ENCODE data around the gene STK17A.

STK17A gene

DNA sequence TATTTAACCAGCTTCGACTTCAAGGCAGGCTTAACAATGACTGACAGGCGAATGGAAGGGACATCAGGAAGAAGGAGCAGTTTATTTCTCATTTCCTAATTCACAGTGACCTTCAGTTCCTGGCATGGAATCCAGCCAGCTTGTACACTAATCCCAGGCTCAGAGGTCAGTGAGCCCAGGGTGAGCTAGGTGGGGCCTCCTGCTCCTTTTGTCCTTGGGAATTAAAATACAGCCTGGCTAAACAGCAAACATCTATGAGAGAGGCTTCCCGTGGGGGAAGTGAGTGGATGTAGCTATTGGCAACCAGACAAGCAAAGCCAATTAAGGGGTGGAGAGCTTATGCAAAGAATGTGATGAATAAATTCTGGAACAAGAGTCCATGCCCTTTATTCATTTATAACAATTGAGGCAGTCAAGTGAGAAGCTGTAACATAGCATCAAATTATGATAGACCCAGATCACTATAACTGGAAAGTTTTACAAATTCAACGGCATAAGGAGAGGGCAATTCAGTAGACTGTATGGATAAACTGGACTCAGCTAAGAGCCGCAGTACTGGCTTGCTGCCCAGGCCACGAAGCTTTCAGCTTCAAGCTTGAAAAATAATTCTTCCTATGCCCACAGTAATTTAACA, 57.1 kb downstream of the STK17A start:
- TF ChIP-seq, protein P1, sequence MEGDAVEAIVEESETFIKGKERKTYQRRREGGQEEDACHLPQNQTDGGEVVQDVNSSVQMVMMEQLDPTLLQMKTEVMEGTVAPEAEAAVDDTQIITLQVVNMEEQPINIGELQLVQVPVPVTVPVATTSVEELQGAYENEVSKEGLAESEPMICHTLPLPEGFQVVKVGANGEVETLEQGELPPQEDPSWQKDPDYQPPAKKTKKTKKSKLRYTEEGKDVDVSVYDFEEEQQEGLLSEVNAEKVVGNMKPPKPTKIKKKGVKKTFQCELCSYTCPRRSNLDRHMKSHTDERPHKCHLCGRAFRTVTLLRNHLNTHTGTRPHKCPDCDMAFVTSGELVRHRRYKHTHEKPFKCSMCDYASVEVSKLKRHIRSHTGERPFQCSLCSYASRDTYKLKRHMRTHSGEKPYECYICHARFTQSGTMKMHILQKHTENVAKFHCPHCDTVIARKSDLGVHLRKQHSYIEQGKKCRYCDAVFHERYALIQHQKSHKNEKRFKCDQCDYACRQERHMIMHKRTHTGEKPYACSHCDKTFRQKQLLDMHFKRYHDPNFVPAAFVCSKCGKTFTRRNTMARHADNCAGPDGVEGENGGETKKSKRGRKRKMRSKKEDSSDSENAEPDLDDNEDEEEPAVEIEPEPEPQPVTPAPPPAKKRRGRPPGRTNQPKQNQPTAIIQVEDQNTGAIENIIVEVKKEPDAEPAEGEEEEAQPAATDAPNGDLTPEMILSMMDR (IDR thresholded peaks at IDR 0.05; ENCODE audit: insufficient read depth, low read length, missing control alignments) = no peak
- ChIA-PET CTCF (interaction anchor here (1.0 to 3.3 kb wide), 6 partner anchors 10 to 60 kb away, joined by 3 to 33 read pairs (median 6); partner anchors contain the start of gene STK17A), POLR2A (interaction anchor here (0.8 to 1.2 kb wide), 3 partner anchors 8 to 57 kb away, joined by 3 to 4 read pairs (median 3); partner anchors contain the start of gene STK17A)
- H3K4me3 ChIP-seq (ENCODE audit: low read depth, low read length) = no peak overlapping the region
- DNase-seq (ENCODE audit: low read depth, low spot score) = no peak

DNA sequence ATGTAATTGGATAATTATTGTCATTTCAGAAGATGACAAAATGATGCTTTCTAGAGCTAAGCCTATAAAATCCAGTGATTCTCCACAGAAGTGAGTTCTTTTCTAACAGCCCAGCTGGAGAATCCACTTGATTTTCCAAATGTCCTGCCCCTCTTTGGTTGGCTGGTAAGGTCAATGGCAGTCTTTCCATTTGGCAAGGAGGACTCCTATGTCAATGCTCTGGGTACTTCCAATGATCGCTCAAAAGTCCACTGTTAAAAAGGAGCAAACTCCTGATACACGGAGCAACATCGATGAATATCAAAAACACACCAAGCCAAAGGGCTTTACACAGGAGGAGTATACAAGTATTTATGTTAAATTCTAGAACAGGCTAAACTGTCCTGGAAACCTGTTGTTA, 57.8 kb downstream of the STK17A start:
- ChIA-PET CTCF (interaction anchor here (1.0 to 3.3 kb wide), 4 partner anchors 21 to 59 kb away, joined by 3 to 33 read pairs (median 12); partner anchors contain the start of gene STK17A), POLR2A (interaction anchor here (0.8 to 1.2 kb wide), 2 partner anchors 8 to 58 kb away, joined by 3 to 4 read pairs; partner anchors contain the start of gene STK17A)
- no peak for DNase-seq (ENCODE audit: low read depth, low spot score)
- H3K4me3 ChIP-seq (ENCODE audit: low read depth, low read length) = no peak overlapping the region
- TF ChIP-seq, protein P1 (IDR thresholded peaks at IDR 0.05; ENCODE audit: insufficient read depth, low read length, missing control alignments) = no peak

DNA sequence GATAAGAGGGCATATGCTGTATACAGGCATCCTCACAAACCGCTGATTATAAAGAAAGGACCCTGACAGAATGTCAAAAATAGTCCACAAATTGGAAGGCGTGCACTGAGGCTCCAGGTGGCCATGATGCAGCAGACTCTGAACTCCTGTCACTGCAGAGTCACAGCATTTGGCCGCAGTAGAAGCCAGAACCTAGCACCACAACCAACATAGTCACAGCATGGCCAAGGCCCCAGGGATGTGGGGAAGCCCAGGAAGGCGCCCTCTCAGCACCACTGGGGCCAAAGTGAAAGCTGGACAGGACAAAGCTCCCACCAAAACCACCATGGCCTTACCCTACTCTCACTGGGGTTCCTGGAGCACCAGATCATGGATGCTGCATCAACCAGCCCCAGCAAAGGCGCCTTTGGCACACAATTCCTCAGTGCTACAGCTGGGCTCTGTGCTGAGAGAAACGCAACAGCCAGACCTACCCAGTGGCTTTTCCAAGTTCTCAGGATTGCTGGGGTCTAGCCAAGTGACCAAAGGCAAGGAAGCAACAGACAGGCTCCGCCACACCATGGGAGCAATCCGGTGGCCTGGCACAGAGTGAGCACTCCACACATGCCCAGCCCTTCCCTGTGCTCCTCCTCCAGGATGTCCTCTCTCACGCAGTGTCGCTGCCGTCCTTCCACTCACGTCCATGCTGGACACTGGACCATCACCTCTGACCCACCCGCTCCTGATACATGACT, 60.2 kb downstream of the STK17A start:
- no peak for DNase-seq (ENCODE audit: low read depth, low spot score)
- ChIA-PET POLR2A (no interaction called here), CTCF (no interaction called here)
- TF ChIP-seq, protein P1 (IDR thresholded peaks at IDR 0.05; ENCODE audit: insufficient read depth, low read length, missing control alignments) = no peak
- H3K4me3 ChIP-seq (ENCODE audit: low read depth, low read length) = no peak overlapping the region

DNA sequence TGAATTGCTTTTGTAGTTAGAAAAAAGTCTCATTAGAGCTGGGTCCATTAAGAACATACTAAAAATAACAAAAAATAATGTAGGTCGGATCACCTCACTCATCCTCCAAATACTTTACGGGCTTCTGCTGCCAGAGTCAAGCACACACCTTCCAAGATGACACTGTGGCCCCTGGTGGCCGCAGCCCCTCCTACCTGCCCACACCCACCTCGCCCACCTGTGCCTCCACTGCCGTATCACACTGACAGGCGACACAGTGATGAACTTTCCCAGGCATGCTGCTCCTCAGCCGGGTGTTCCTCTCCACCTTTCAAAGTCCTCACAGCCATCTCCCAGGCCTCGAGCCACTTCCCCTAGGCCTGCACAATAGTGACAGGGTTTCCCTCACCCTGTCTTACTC, 60.9 kb downstream of the STK17A start:
- POLR2A ChIA-PET = no interaction called here
- no peak overlapping the region for H3K4me3 ChIP-seq (ENCODE audit: low read depth, low read length)
- CTCF ChIA-PET = interaction anchor here (0.9 to 5.1 kb wide), 4 partner anchors 57 to 196 kb away, joined by 3 to 38 read pairs (median 20); partner anchors contain the start of gene STK17A
- DNase-seq (ENCODE audit: low read depth, low spot score) = no peak
- TF ChIP-seq, protein P1 (IDR thresholded peaks at IDR 0.05; ENCODE audit: insufficient read depth, low read length, missing control alignments) = no peak

DNA sequence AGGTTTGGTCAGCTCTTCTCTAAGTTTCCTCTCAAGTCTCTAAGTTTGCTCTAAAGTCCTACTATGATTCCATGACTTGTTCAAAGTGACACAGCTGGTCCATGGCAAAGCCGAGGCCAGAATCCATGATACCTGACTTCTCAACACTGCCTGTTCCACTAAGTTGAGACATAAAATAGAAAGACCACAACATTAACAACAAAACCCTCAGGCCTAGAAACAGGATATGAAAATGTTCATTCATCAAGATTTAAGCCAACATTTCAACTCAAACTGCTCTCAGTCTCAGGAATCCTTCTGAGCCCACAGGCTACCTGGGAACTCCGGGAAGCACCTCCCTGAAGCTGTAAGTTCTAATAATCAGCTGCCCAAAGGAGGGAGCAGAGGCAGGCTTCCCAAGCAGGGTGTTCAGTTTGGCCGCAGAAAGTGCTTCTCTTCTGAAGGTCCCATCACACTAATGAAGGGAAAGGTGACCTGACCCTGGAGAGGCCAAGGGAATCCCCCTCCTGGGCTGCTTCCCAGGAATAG, 62.9 kb downstream of the STK17A start:
- DNase-seq (ENCODE audit: low read depth, low spot score) = no peak
- ChIA-PET CTCF (interaction anchor here (4.9 to 5.1 kb wide), 2 partner anchors 55 to 63 kb away, joined by 36 to 38 read pairs; partner anchors contain the start of gene STK17A), POLR2A (interaction anchor here (1.0 kb wide), 1 partner anchor 13 kb away, joined by 3 read pairs; no protein-coding TSS in a partner anchor)
- no peak overlapping the region for H3K4me3 ChIP-seq (ENCODE audit: low read depth, low read length)
- TF ChIP-seq, protein P1 (IDR thresholded peaks at IDR 0.05; ENCODE audit: insufficient read depth, low read length, missing control alignments) = no peak

Data from AG04449 (cell line).